Activated CD8-positive, alpha-beta memory T cell treated with anti-CD3 and anti-CD28 coated beads for 24 hours (primary cell): ENCODE data around the gene DNAI4.
A peak's percentile ranks its signal among the peaks of the same experiment; 100 is the strongest.
"Not testable (repeated sequence)": the region's sequence is repeated elsewhere in the genome, so short reads cannot be mapped to it uniquely, and the experiment has no call there.

Experiments used
- DNase-seq: peaks from one replicate; pipeline ENCODE4 v3.0.0-alpha.2; 2020

Gene DNAI4

GRCh38 chr1:66924756-66925557, at the start of gene DNAI4, which contains the start of gene MIER1:
TSS of gene DNAI4 (minus strand) at chr1:66924856. CDS start at chr1:66924831, 25 bp downstream.
TSS of gene MIER1 (plus strand) at chr1:66924990. CDS start at chr1:66925029, 39 bp downstream.
- DNase-seq = peak; percentile 97

- no peak for DNase-seq
Measured at GRCh38 chr1:66968574-66968973, 43.9 kb upstream of the DNAI4 start.

- not testable (repeated sequence) for DNase-seq
Measured at GRCh38 chr1:66966188-66966873, 41.7 kb upstream of the DNAI4 start.

GRCh38 chr1:66957938-66958337, 33.3 kb upstream of the DNAI4 start:
- DNase-seq = no peak

- DNase-seq = no peak
Measured at GRCh38 chr1:66954208-66954607, 29.6 kb upstream of the DNAI4 start.

- no peak for DNase-seq
Measured at GRCh38 chr1:66951513-66951912, 26.9 kb upstream of the DNAI4 start.

- no peak for DNase-seq
Measured at GRCh38 chr1:66947267-66947666, 22.6 kb upstream of the DNAI4 start.

- no peak for DNase-seq
Measured at GRCh38 chr1:66945316-66945715, 20.7 kb upstream of the DNAI4 start.

- DNase-seq = no peak
Measured at GRCh38 chr1:66944330-66945274, 19.9 kb upstream of the DNAI4 start.

GRCh38 chr1:66943361-66943969, 18.8 kb upstream of the DNAI4 start:
- DNase-seq = no peak

- DNase-seq = no peak
Measured at GRCh38 chr1:66940981-66941380, 16.3 kb upstream of the DNAI4 start.

GRCh38 chr1:66938613-66939012, 14.0 kb upstream of the DNAI4 start:
- no peak for DNase-seq

- DNase-seq = no peak
Measured at GRCh38 chr1:66937529-66938234, 13.0 kb upstream of the DNAI4 start.

- DNase-seq = no peak
Measured at GRCh38 chr1:66933887-66934700, 9.4 kb upstream of the DNAI4 start.

- no peak for DNase-seq
Measured at GRCh38 chr1:66932291-66932690, 7.6 kb upstream of the DNAI4 start.

- DNase-seq = no peak
Measured at GRCh38 chr1:66931590-66931989, 6.9 kb upstream of the DNAI4 start.

- no peak for DNase-seq
Measured at GRCh38 chr1:66930823-66931174, 6.1 kb upstream of the DNAI4 start.

GRCh38 chr1:66929999-66930822, 5.6 kb upstream of the DNAI4 start:
- DNase-seq = peak; percentile 97

- DNase-seq = no peak
Measured at GRCh38 chr1:66929691-66929998, 5.0 kb upstream of the DNAI4 start.

- no peak for DNase-seq
Measured at GRCh38 chr1:66929146-66929688, 4.6 kb upstream of the DNAI4 start.
